ENCODE results near the gene GAGE12J. TPM values are rescaled to one million over a fixed set of nuclear protein-coding genes. Genes with fewer than 3 reads are reported as not detected.
"Not testable (repeated sequence)": the region's sequence is repeated elsewhere in the genome, so short reads cannot be mapped to it uniquely, and the experiment has no call there.

GAGE12J gene
- total RNA-seq (not detected), polyA plus RNA-seq (not detected)
- long read RNA-seq, donor 1 = 0 reads
- long read RNA-seq, donor 2 = 0 reads

- H3K9me3 ChIP-seq; H3K27me3 ChIP-seq (replicated peaks in 1 of 7); DNase-seq; H3K27ac ChIP-seq; H3K36me3 ChIP-seq; H3K4me1 ChIP-seq; H3K4me3 ChIP-seq; intact Hi-C loops (cut with DNase I; ENCODE audit: low total_unique reads): not testable (repeated sequence)
- 88% methylated on average over 1 of the region's 16 CpGs; no CpG with 5 or more reads in 4 of the 5 donors for WGBS, 5 donors
Measured at GRCh38 chrX:49321737-49322136, at the start of gene GAGE12J. TSS of gene GAGE12J (plus strand) at chrX:49322037. CDS start at chrX:49323194, 1,157 bp downstream.

- H3K4me3 ChIP-seq = peak overlapping the region in 1 of 8 donors; percentile 84
- H3K36me3 ChIP-seq = no peaks in the 10 kb centered on the region
- peak overlapping the region in 5 of 8 donors; percentile 55 to 98 (median 95) for H3K27ac ChIP-seq
- intact Hi-C loops (cut with DNase I; ENCODE audit: low total_unique reads) = no loop called here
- 17 to 53% (median 48%) methylated on average over 1 to 6 of the region's 6 CpGs for whole genome bisulfite sequencing, 5 donors
- peaks cover 9 to 65% (median 41%) of the 10 kb centered on the region in 6 donors for H3K4me1 ChIP-seq
- TF ChIP-seq POLR2A (IDR thresholded peaks at IDR 0.05) (no peak), POLR2AphosphoS5 (IDR thresholded peaks at IDR 0.05) (peak in 1 of 3 donors; percentile 40)
- peak; percentile 54 for DNase-seq
- H3K9me3 ChIP-seq = no peaks in the 10 kb centered on the region
- H3K27me3 ChIP-seq (replicated peaks in 1 of 7) = no peaks in the 10 kb centered on the region
Measured at GRCh38 chrX:49272421-49272820, 49.4 kb upstream of the GAGE12J start.

GRCh38 chrX:49273181-49273727 lies 48.6 kb upstream of the GAGE12J start:
- H3K27ac ChIP-seq = peak overlapping the region in 5 of 8 donors; percentile 14 to 98 (median 95)
- 58 to 75% (median 62%) methylated on average over 8 of the region's 8 CpGs for WGBS, 5 donors
- intact Hi-C loops (cut with DNase I; ENCODE audit: low total_unique reads) = no loop called here

GRCh38 chrX:49276207-49276606 lies 45.6 kb upstream of the GAGE12J start:
- no peak overlapping the region for H3K27ac ChIP-seq
- no peaks in the 10 kb centered on the region for H3K27me3 ChIP-seq (replicated peaks in 1 of 7)
- no peak for DNase-seq
- H3K9me3 ChIP-seq = no peaks in the 10 kb centered on the region
- TF ChIP-seq POLR2A (IDR thresholded peaks at IDR 0.05) (no peak), CTCF (IDR thresholded peaks at IDR 0.05 in 8 of 11, conservative IDR thresholded peaks at IDR 0.05 in 3 of 11) (no peak), POLR2AphosphoS5 (IDR thresholded peaks at IDR 0.05) (no peak)
- H3K4me3 ChIP-seq = no peak overlapping the region
- peaks cover 9 to 49% (median 28%) of the 10 kb centered on the region in 6 donors for H3K4me1 ChIP-seq
- no peaks in the 10 kb centered on the region for H3K36me3 ChIP-seq
- intact Hi-C loops (cut with DNase I; ENCODE audit: low total_unique reads) = no loop called here
- WGBS, 5 donors = 59 to 79% (median 71%) methylated on average over 1 of the region's 1 CpG

More at GRCh38 chrX:49273181-49273727, 48.6 kb upstream of the GAGE12J start:
- DNase-seq = peak; percentile 47
- H3K9me3 ChIP-seq = no peaks in the 10 kb centered on the region
- TF ChIP-seq POLR2A (IDR thresholded peaks at IDR 0.05) (no peak), POLR2AphosphoS5 (IDR thresholded peaks at IDR 0.05) (no peak), CTCF (IDR thresholded peaks at IDR 0.05 in 8 of 11, conservative IDR thresholded peaks at IDR 0.05 in 3 of 11) (no peak)
- H3K36me3 ChIP-seq = no peaks in the 10 kb centered on the region
- H3K4me1 ChIP-seq = peaks cover 9 to 65% (median 40%) of the 10 kb centered on the region in 6 donors
- peak overlapping the region in 1 of 8 donors; percentile 84 for H3K4me3 ChIP-seq
- no peaks in the 10 kb centered on the region for H3K27me3 ChIP-seq (replicated peaks in 1 of 7)

- intact Hi-C loops (cut with DNase I; ENCODE audit: low total_unique reads) = no loop called here
- H3K4me3 ChIP-seq = no peak overlapping the region
- H3K36me3 ChIP-seq = no peaks in the 10 kb centered on the region
- H3K27me3 ChIP-seq (replicated peaks in 1 of 7) = no peaks in the 10 kb centered on the region
- peak; percentile 43 for DNase-seq
- peaks cover 6 to 43% (median 21%) of the 10 kb centered on the region in 6 donors for H3K4me1 ChIP-seq
- H3K27ac ChIP-seq = peak overlapping the region in 1 of 8 donors; percentile 36
- whole genome bisulfite sequencing, 5 donors = 68 to 88% (median 75%) methylated on average over 15 to 19 of the region's 19 CpGs
- TF ChIP-seq POLR2AphosphoS5 (IDR thresholded peaks at IDR 0.05) = peak in 1 of 3 donors; percentile 8
- no peak for TF ChIP-seq POLR2A (IDR thresholded peaks at IDR 0.05)
- H3K9me3 ChIP-seq = no peaks in the 10 kb centered on the region
Measured at GRCh38 chrX:49276671-49277534, 44.9 kb upstream of the GAGE12J start.
